Measurements from ENCODE around the gene AFM.

AFM gene

GRCh38 chr4:73481358-73481757 is at the start of gene AFM:
Gene AFM (plus strand): TSS chr4:73481745. CDS start chr4:73481776, 31 bp downstream.
- no peak for TF ChIP-seq CTCF (IDR thresholded peaks at IDR 0.05; ENCODE audit: insufficient read depth, missing control alignments)
- FAIRE-seq (no peak), DNase-seq (ENCODE audit: insufficient read length, low spot score) (no peak)

GRCh38 chr4:73431813-73432168 is 49.8 kb upstream of the AFM start:
- FAIRE-seq (no peak), DNase-seq (ENCODE audit: insufficient read length, low spot score) (no peak)
- TF ChIP-seq CTCF (IDR thresholded peaks at IDR 0.05; ENCODE audit: insufficient read depth, missing control alignments) = no peak

GRCh38 chr4:73432169-73433000 is 49.2 kb upstream of the AFM start:
- TF ChIP-seq CTCF (IDR thresholded peaks at IDR 0.05; ENCODE audit: insufficient read depth, missing control alignments) = no peak
- FAIRE-seq = no peak
- no peak for DNase-seq (ENCODE audit: insufficient read length, low spot score)

- no peak for TF ChIP-seq CTCF (IDR thresholded peaks at IDR 0.05; ENCODE audit: insufficient read depth, missing control alignments)
- no peak for FAIRE-seq
Observed at GRCh38 chr4:73433140-73433539, 48.4 kb upstream of the AFM start.

GRCh38 chr4:73434311-73434710 is 47.2 kb upstream of the AFM start:
- DNase-seq (ENCODE audit: insufficient read length, low spot score) (no peak), FAIRE-seq (peak; percentile 35)
- TF ChIP-seq CTCF (IDR thresholded peaks at IDR 0.05; ENCODE audit: insufficient read depth, missing control alignments) = peak; percentile 32

More at GRCh38 chr4:73433140-73433539, 48.4 kb upstream of the AFM start:
- no peak for DNase-seq (ENCODE audit: insufficient read length, low spot score)

- DNase-seq (ENCODE audit: insufficient read length, low spot score) (no peak), FAIRE-seq (no peak)
- no peak for TF ChIP-seq CTCF (IDR thresholded peaks at IDR 0.05; ENCODE audit: insufficient read depth, missing control alignments)
Observed at GRCh38 chr4:73435984-73436383, 45.6 kb upstream of the AFM start, which contains the start of gene AFP. Gene AFP (plus strand): TSS chr4:73436221. CDS start chr4:73436263, 42 bp downstream.
